ENCODE measurements around the gene BIRC6.

- TF ChIP-seq POLR2AphosphoS5 (IDR thresholded peaks at IDR 0.05; ENCODE audit: low read depth, low read length) (no peak), TAF1 (IDR thresholded peaks at IDR 0.05; ENCODE audit: borderline replicate concordance, low read depth, low read length) (no peak), POLR2A (IDR thresholded peaks at IDR 0.05; ENCODE audit: low read depth, low read length) (no peak)
These were observed 74.0 kb downstream of the BIRC6 start for GRCh38 chr2:32430804-32431203.
